Bronchial smooth muscle cell (primary cell): ENCODE measurements around the gene RBP4. TPM values are rescaled to one million over a fixed set of nuclear protein-coding genes. Genes with fewer than 3 reads are reported as not detected.

ENCODE experiments used
- total RNA-seq: library from RNA; depleted of rRNA; stranded (reverse); fragments of >200 nt; gene quantifications from 2 replicates; pipeline ENCODE4 v1.2.1, GENCODE V29; 2014

The RBP4 gene
- 0.17 TPM in 1 of 2 replicates, not detected in the other for total RNA-seq

GRCh38 chr10:93601146-93601773, at the start of gene RBP4:
TSS of gene RBP4 (minus strand) at chr10:93601235. CDS start at chr10:93601028, 207 bp downstream.

GRCh38 chr10:93612311-93612710, 11.3 kb upstream of the RBP4 start, which contains the start of gene PDE6C:
TSS of gene PDE6C (plus strand) at chr10:93612537. CDS start at chr10:93612726, 189 bp downstream.

GRCh38 chr10:93566435-93567276, 34.4 kb downstream of the RBP4 start, which contains the start of gene FFAR4:
TSS of gene FFAR4 (plus strand) at chr10:93566665. CDS start at chr10:93566721, 56 bp downstream.

Other genes starting within 250 kb of the RBP4 start
- 108 and 184 TPM in 2 replicates for gene MYOF, start 118.9 kb downstream of the RBP4 start, total RNA-seq
- gene CEP55, start 104.6 kb downstream of the RBP4 start, total RNA-seq, result 0.94 and 4.6 TPM in 2 replicates
- not detected in 2 replicates for gene FFAR4, start 34.6 kb downstream of the RBP4 start, total RNA-seq
- not detected in 2 replicates for gene PDE6C, start 11.3 kb upstream of the RBP4 start, total RNA-seq
- gene FRA10AC1, start 101.4 kb upstream of the RBP4 start, total RNA-seq, result 3.7 and 6.1 TPM in 2 replicates
- 0.26 TPM in 1 of 2 replicates, not detected in the other for gene LGI1, start 156.7 kb upstream of the RBP4 start, total RNA-seq